Fibroblast of skin of abdomen (primary cell): ENCODE data around the gene TBC1D10B.
"Not testable (repeated sequence)": the region's sequence is repeated elsewhere in the genome, so short reads cannot be mapped to it uniquely, and the experiment has no call there.

Experiments
- DNase-seq: peaks from one replicate; pipeline ENCODE4 v3.0.0-alpha.2; 2013

The TBC1D10B gene

DNA sequence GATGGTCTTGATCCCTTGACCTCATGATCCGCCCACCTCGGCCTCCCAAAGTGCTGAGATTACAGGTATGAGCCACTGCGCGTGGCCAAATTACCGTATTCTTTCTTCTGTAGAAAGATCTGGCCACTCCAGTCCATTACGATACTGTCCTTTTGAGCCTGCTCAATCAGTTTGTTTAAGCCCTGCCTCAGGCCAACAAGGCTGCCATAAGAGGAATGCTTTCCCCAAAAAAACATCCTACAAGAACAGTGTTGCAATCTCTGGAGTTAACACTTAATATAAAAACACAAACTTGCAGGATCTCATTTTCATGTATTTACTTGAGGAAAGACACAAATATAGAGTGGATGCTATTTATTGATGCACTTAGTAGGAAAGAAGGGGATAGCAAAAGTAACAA lies 46.1 kb downstream of the TBC1D10B start:
- not testable (repeated sequence) for DNase-seq

DNA sequence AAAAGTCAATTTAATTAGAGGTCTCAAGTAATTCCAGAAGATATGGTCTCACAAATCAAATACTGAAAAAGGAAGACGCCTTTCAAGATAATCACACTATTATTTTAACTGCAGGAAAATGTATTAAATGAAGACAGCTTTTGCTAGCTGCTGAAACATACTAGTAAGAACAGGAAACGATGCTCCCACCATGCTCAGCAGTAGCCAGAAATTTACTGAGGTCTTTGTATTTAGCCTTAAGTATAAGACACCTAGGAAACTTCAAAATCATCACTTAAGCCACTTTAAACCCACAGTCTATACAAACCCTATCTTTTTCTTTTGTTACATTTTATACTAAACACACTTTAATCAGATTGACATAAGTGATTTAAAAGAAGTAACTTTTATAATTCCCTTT lies 51.6 kb downstream of the TBC1D10B start:
- not testable (repeated sequence) for DNase-seq

- DNase-seq: not testable (repeated sequence)
These were observed 59.4 kb downstream of the TBC1D10B start for GRCh38 chr16:30310937-30311336.

- DNase-seq: not testable (repeated sequence)
These were observed 61.0 kb downstream of the TBC1D10B start for GRCh38 chr16:30309255-30309654.
